HG03378 (cell line): ENCODE results near the gene ZNF83.
"Not testable (repeated sequence)": the region's sequence is repeated elsewhere in the genome, so short reads cannot be mapped to it uniquely, and the experiment has no call there.

Experiments used
- ATAC-seq: cut with Tn5 transposase; IDR thresholded peaks from one replicate; pipeline ENCODE4 v1.9.1; 2021; ENCODE audit warnings: mild to moderate bottlenecking, moderate library complexity; ENCODE audit not compliant: unreplicated experiment

Gene ZNF83

GRCh38 chr19:52640916-52641315 is 2.8 kb upstream of the ZNF83 start:
- ATAC-seq, result no peak

GRCh38 chr19:52639996-52640395 is 1.8 kb upstream of the ZNF83 start:
- no peak for ATAC-seq

DNA sequence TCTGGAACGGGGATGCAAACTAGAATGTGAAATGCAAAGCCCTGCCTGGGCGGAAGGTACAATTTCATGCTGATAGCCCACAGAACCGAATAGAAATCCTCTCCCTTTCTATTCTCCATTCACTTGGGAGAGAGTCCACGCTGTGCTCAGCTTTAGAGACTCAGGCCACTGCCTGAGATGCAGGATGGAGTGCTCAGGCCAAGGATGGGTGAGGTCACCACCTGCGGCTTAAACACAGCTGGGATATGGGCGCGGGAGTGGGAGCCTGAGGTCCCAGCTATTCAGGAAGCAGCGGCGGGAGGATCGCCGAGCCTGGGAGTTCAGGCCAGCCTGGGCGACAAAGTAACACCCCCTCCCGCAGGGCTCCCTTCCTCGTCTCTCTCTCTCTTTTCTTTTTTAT is 446 bp upstream of the ZNF83 start:
- peak; percentile 21 for ATAC-seq

- no peak for ATAC-seq
These were observed 2.2 kb downstream of the ZNF83 start for GRCh38 chr19:52635786-52636570.

- not testable (repeated sequence) for ATAC-seq
These were observed 10.7 kb downstream of the ZNF83 start for GRCh38 chr19:52627441-52627840.

DNA sequence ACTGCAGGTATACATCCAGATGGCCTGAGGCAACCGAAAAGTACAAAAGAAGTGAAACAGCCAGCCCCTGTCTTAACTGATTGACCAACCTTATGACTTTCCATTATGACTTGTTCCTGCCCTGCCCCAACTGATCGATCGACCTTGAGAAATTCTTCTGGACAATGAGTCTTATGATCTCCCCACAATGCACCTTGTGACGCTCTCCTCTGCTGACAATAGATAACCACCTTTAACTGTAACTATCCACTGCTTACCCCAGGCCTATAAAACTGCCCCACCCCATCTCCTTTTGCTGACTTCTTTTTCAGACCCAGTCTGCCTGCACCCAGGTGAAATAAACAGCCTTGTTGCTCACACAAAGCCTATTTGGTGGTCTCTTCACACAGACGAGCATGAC is 11.2 kb downstream of the ZNF83 start:
- ATAC-seq, result no peak

DNA sequence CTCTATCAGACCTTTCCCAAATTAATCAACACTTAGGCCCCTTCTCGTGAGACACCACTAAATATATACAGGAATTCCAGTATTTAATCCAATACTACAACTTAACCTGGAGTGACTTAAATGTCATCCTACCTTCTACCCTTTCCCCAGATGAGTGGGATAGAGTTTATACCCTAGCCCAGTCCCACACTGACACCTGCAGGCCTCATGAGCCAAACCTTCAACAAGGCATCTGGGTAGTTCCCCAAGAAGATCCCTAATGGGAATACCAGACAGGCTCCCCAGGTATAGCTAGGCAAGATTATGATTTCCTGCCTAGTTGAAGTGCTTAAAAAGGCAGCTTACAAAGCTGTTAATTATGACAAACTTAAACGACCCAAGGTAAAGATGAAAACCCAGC is 15.9 kb downstream of the ZNF83 start:
- ATAC-seq, result no peak

DNA sequence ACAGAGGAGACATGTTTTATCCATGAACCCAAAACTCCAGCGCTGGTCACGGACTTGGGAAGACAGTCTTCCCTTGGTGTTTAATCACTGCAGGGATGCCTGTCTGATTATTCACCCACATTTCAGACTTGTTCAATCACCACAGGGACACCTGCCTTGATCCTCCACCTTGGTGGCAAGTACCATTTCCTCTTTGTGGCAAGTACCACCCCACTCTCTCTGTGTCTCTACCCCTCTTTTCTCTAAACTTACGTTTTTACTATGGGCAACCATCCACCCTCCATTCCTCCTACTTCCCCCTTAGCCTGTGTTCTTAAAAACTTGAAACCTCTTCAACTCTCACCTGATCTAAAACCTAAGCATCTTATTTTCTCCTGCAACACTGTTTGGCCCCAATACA is 16.8 kb downstream of the ZNF83 start:
- no peak for ATAC-seq

DNA sequence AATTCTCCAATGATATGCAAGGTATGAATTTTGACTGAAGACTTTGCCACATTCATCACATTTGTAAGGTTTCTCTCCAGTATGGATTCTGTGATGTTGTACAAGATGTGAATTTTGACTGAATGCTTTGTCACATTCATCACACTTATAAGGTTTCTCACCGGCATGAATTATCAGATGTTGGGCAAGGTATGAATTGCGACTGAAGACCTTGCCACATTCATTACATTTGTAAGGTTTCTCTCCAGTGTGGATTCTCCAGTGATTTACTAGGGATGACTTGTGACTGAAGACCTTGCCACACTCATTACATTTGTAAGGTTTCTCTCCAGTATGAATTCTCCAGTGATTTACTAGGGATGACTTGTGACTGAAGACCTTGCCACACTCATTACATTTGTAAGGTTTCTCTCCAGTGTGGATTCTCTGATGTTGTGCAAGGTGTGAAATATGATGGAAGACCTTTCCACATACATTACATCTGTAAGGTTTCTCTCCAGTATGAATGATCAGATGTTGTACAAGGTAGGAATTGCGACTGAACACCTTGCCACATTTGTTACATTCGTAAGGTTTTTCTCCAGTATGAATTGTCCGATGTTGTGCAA is 24.8 kb downstream of the ZNF83 start:
- no peak for ATAC-seq

- no peak for ATAC-seq
These were observed 34.5 kb downstream of the ZNF83 start for GRCh38 chr19:52603558-52604207.

- no peak for ATAC-seq
These were observed 35.2 kb downstream of the ZNF83 start for GRCh38 chr19:52602941-52603340.

GRCh38 chr19:52601974-52602366 is 36.2 kb downstream of the ZNF83 start:
- not testable (repeated sequence) for ATAC-seq

GRCh38 chr19:52601025-52601973 is 36.9 kb downstream of the ZNF83 start:
- ATAC-seq, result peak; percentile 62

- no peak for ATAC-seq
These were observed 37.5 kb downstream of the ZNF83 start for GRCh38 chr19:52600639-52601024.

DNA sequence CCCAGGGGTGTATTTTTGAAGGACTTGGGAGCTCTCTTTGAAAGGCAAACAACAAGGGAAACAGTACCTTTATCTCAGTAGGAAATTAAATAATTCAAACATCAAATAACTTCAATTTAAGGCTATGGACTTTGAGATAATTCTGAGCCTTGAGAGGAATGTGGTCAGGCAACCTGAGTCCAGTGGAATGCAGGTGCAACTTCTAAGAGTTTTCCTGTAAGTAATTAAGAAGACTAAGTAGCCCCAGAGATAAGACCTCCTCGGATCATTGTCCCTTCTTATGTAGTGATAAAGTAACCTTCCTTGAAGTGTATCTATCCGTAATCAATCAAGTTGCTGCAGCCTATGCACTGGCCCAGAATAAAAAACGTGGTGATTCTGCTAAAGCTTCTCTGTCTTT is 38.9 kb downstream of the ZNF83 start:
- no peak for ATAC-seq

DNA sequence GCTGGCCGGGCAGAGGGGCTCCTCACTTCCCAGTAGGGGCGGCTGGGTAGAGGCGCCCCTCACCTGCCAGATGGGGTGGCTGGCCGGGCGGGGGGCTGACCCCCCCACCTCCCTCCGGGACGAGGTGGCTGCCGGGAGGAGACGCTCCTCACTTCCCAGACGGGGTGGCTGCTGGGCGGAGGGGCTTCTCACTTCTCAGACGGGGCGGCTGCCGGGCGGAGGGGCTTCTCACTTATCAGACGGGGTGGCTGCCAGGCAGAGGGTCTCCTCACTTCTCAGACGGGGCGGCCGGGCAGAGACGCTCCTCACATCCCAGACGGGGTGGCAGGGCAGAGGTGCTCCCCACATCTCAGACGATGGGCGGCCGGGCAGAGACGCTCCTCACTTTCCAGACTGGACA is 44.7 kb downstream of the ZNF83 start:
- ATAC-seq, result not testable (repeated sequence)

GRCh38 chr19:52592301-52592700 is 45.9 kb downstream of the ZNF83 start:
- no peak for ATAC-seq

DNA sequence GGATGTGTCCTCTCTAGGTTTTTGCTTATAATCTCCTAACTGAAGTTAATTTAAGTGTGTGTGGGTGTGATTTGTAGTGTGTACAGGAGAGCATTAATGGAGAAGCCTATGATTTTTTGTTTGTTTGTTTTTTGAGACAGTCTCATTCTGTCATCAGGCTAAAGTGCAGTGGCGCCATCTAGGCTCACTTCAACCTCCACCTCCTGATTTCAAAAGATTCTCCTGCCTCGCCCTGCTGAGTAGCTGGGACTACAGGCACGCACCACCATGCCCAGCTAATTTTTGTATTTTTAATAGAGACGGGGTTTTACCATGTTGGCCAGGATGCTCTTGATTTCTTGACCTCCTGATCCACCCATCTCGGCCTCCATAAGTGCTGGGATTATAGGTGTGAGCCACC is 47.4 kb downstream of the ZNF83 start:
- ATAC-seq, result no peak

DNA sequence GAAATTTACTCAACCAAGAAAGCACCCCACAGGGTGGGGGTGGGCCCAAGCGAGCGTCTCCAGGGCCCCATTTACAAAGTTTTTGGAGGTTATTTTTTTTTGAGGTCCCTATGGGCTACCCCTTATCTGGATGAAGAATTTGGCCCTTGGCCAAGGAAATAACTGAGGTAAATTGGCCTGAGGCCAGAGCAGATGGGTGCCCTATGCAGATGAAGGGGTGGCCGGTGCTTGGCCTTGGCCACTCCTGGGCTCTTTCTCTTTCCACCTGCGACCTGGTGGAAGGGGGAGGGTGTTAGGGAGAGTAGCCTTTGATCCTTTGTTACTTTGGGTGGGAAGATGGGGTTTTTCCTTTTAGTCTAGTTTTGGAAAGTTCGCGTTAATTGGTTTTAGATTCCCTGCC is 52.6 kb downstream of the ZNF83 start:
- ATAC-seq, result no peak

- ATAC-seq, result no peak
These were observed 53.3 kb downstream of the ZNF83 start for GRCh38 chr19:52584736-52585440.
